H1 (cell line): ENCODE measurements around the gene PIANP. TPM values are rescaled to one million over a fixed set of nuclear protein-coding genes. Genes with fewer than 3 reads are reported as not detected.
A peak's percentile ranks its signal among the peaks of the same experiment; 100 is the strongest.

Experiments
- CTCF ChIA-PET: fragments of 300-600 bp; sonication (Branson Sonifier 250); formaldehyde crosslinking; loops from one replicate; lab custom pipeline; 2021; ENCODE audit not compliant: partially characterized antibody; lab: Charles Lee
- POLR2A ChIA-PET: fragments of 300-600 bp; sonication (Branson Sonifier 250); formaldehyde crosslinking; loops from one replicate; lab custom pipeline; 2021; ENCODE audit warnings: inconsistent platforms; ENCODE audit not compliant: partially characterized antibody; lab: Charles Lee
- DNase-seq, 2 experiments: peaks; one replicate each; pipeline versions ENCODE4 v3.0.0 to v3.0.0-alpha.2; 2010 to 2022; ENCODE audit warnings: low spot score in 2 of 2, low read depth in 1 of 2, mixed read lengths in 1 of 2
- FAIRE-seq: peaks from 2 replicates; lab custom pipeline; 2011; peaks lifted over from hg19 to GRCh38; lab: Jason Lieb, UNC
- H2AFZ ChIP-seq: 2 replicates; pipeline ENCODE4 v1.8.1; 2012; ENCODE audit warnings: low read length, inconsistent platforms
- H2AK5ac ChIP-seq: 2 replicates; pipeline ENCODE4 v1.6.1; 2013; ENCODE audit warnings: low read depth, low read length
- H2BK120ac ChIP-seq: replicated peaks from 2 replicates; pipeline ENCODE3; 2013; ENCODE audit warnings: low read depth, low read length, inconsistent platforms
- H2BK12ac ChIP-seq: 2 replicates; pipeline ENCODE4 v1.6.1; 2013; ENCODE audit warnings: low read depth, low read length
- H2BK15ac ChIP-seq: 2 replicates; pipeline ENCODE4 v1.6.1; 2013; ENCODE audit warnings: low read length
- H2BK20ac ChIP-seq: 2 replicates; pipeline ENCODE4 v1.6.1; 2013; ENCODE audit warnings: low read length
- H2BK5ac ChIP-seq: 2 replicates; pipeline ENCODE4 v1.6.1; 2013; ENCODE audit warnings: low read depth, low read length
- H3K14ac ChIP-seq: 2 replicates; pipeline ENCODE4 v1.6.1; 2013; ENCODE audit warnings: inconsistent platforms; ENCODE audit not compliant: insufficient read length
- H3K18ac ChIP-seq: 2 replicates; pipeline ENCODE4 v1.6.1; 2013; ENCODE audit warnings: low read length; ENCODE audit errors: extremely low read depth
- H3K23ac ChIP-seq: 2 replicates; pipeline ENCODE4 v1.6.1; 2013; ENCODE audit warnings: inconsistent platforms; ENCODE audit not compliant: insufficient read length
- H3K23me2 ChIP-seq: 2 replicates; pipeline ENCODE4 v1.6.1; 2013; ENCODE audit warnings: low read depth, low read length
- H3K27ac ChIP-seq: 2 replicates; pipeline ENCODE4 v1.6.1; 2011; ENCODE audit warnings: low read depth, low read length, inconsistent platforms
- H3K27me3 ChIP-seq, 4 experiments: replicated peaks in 1 of 4; 1 replicate in 1 of 4; 2 replicates in 3 of 4; pipeline versions ENCODE4 v1.6.1 to v1.8.1; 2011 to 2013; ENCODE audit warnings: low read length in 3 of 4, mild to moderate bottlenecking in 3 of 4, inconsistent platforms in 2 of 4, mixed read lengths in 2 of 4, moderate library complexity in 1 of 4; ENCODE audit not compliant: control insufficient read depth in 3 of 4, insufficient read depth in 3 of 4; ENCODE audit errors: extremely low read depth in 1 of 4
- H3K36me3 ChIP-seq, 4 experiments: 2 replicates each; pipeline versions ENCODE4 v1.6.1 to v1.8.1; 2011 to 2013; ENCODE audit warnings: mild to moderate bottlenecking in 4 of 4, low read length in 3 of 4, moderate library complexity in 2 of 4, control low read depth in 1 of 4, inconsistent platforms in 1 of 4; ENCODE audit not compliant: insufficient read depth in 4 of 4, control insufficient read depth in 2 of 4
- H3K4ac ChIP-seq: replicated peaks from 2 replicates; pipeline ENCODE3; 2013; ENCODE audit warnings: low read length, low read depth, mixed read lengths, inconsistent platforms; ENCODE audit not compliant: insufficient read length
- H3K4me1 ChIP-seq, 4 experiments: replicated peaks in 1 of 4; 1 replicate in 1 of 4; 2 replicates in 3 of 4; pipeline versions ENCODE4 v1.6.1 to v1.8.1; 2011 to 2013; ENCODE audit warnings: low read length in 3 of 4, inconsistent platforms in 2 of 4, mixed read lengths in 1 of 4; ENCODE audit not compliant: insufficient read depth in 4 of 4, control insufficient read depth in 3 of 4
- H3K4me2 ChIP-seq, 2 experiments: 2 replicates each; pipeline versions ENCODE4 v1.6.1 to v1.8.1; 2011 to 2013; ENCODE audit warnings: low read depth in 2 of 2, low read length in 2 of 2, control low read depth in 1 of 2, inconsistent platforms in 1 of 2, mild to moderate bottlenecking in 1 of 2; ENCODE audit not compliant: insufficient read depth in 1 of 2
- H3K4me3 ChIP-seq, 4 experiments: fragments of 200-600, 300-600 bp in 1 of 4; sonication (generic), shearing (Covaris generic), sonication (Bioruptor Twin) in 1 of 4; 2 replicates each; pipeline versions ENCODE4 v1.5.1 to v1.8.1; 2011 to 2016; ENCODE audit warnings: low read length in 4 of 4, low read depth in 3 of 4, control low read depth in 2 of 4, inconsistent platforms in 2 of 4, mild to moderate bottlenecking in 2 of 4, mixed read lengths in 1 of 4, moderate library complexity in 1 of 4; ENCODE audit not compliant: insufficient read depth in 2 of 4; ENCODE audit errors: extremely low read depth in 1 of 4
- H3K56ac ChIP-seq: replicated peaks from 2 replicates; pipeline ENCODE3; 2013; ENCODE audit warnings: low read depth, mild to moderate bottlenecking, mixed read lengths, low read length, inconsistent platforms; ENCODE audit not compliant: insufficient read length
- H3K79me1 ChIP-seq: 2 replicates; pipeline ENCODE4 v1.6.1; 2013; ENCODE audit warnings: low read depth, low read length, control low read depth
- H3K79me2 ChIP-seq, 2 experiments: 2 replicates each; pipeline versions ENCODE4 v1.6.1 to v1.8.1; 2012 to 2013; ENCODE audit warnings: low read length in 2 of 2, mild to moderate bottlenecking in 2 of 2, inconsistent platforms in 1 of 2; ENCODE audit not compliant: insufficient read depth in 2 of 2, control insufficient read depth in 1 of 2
- H3K9ac ChIP-seq, 4 experiments: replicated peaks in 1 of 4; 1 replicate in 1 of 4; 2 replicates in 3 of 4; pipeline versions ENCODE4 v1.6.1 to v1.8.1; 2011 to 2013; ENCODE audit warnings: low read depth in 3 of 4, low read length in 3 of 4, control low read depth in 2 of 4, mild to moderate bottlenecking in 2 of 4, moderate library complexity in 2 of 4, inconsistent platforms in 1 of 4; ENCODE audit errors: extremely low read depth in 1 of 4
- H3K9me3 ChIP-seq, 2 experiments: 2 replicates each; pipeline versions ENCODE4 v1.6.1 to v1.8.1; 2012 to 2013; ENCODE audit warnings: mild to moderate bottlenecking in 2 of 2, moderate library complexity in 2 of 2, control low read depth in 1 of 2, inconsistent platforms in 1 of 2, low read depth in 1 of 2, low read length in 1 of 2, mixed read lengths in 1 of 2; ENCODE audit not compliant: insufficient read depth in 2 of 2
- H4K20me1 ChIP-seq, 2 experiments: replicated peaks in 1 of 2; 2 replicates each; pipeline versions ENCODE3 to v1.8.1; 2011 to 2013; ENCODE audit warnings: inconsistent platforms in 2 of 2, low read length in 2 of 2, mild to moderate bottlenecking in 1 of 2; ENCODE audit not compliant: insufficient read depth in 2 of 2, control insufficient read depth in 1 of 2
- H4K5ac ChIP-seq: 2 replicates; pipeline ENCODE4 v1.6.1; 2013; ENCODE audit warnings: low read length, low read depth, mixed read lengths, inconsistent platforms; ENCODE audit not compliant: insufficient read length
- H4K8ac ChIP-seq: 2 replicates; pipeline ENCODE4 v1.8.0; 2013; ENCODE audit warnings: mild to moderate bottlenecking, moderate library complexity, low read length, inconsistent platforms; ENCODE audit not compliant: insufficient read depth; ENCODE audit errors: extremely low read depth
- H4K91ac ChIP-seq: replicated peaks from 2 replicates; pipeline ENCODE3; 2013; ENCODE audit warnings: low read length, mixed read lengths, inconsistent platforms; ENCODE audit not compliant: insufficient read length
- NRF1 ChIP-seq: IDR thresholded peaks from 2 replicates; pipeline ENCODE4 v1.6.1; 2011; ENCODE audit warnings: mild to moderate bottlenecking, low read depth, low read length, improper control_type of control experiment
- RAD21 ChIP-seq, 2 experiments: IDR thresholded peaks in 1 of 2; conservative IDR thresholded peaks in 1 of 2; 2 replicates each; pipeline ENCODE4 v1.6.1; 2011; ENCODE audit warnings: low read depth in 2 of 2, low read length in 2 of 2, improper control_type of control experiment in 1 of 2, inconsistent platforms in 1 of 2, mild to moderate bottlenecking in 1 of 2, moderate library complexity in 1 of 2
- TEAD4 ChIP-seq: IDR thresholded peaks from 2 replicates; pipeline ENCODE4 v1.6.1; 2012; ENCODE audit warnings: low read depth, low read length, inconsistent platforms, mixed read lengths
- YY1 ChIP-seq: IDR thresholded peaks from 2 replicates; pipeline ENCODE4 v1.6.1; 2011; ENCODE audit warnings: low read depth, mild to moderate bottlenecking, low read length
- WGBS, 2 experiments: shearing (Covaris generic) in 1 of 2; methylation state at CpG; one replicate each; pipeline versions ENCODE4 v1.1.6 to v1.1.7; 2013 to 2015; ENCODE audit warnings: low lambda C conversion rate in 2 of 2, mixed read lengths in 2 of 2, inconsistent platforms in 1 of 2, low coverage in 1 of 2, missing lambda C conversion rate in 1 of 2; ENCODE audit not compliant: insufficient replicate concordance in 2 of 2, insufficient coverage in 1 of 2, insufficient read length in 1 of 2; ENCODE audit errors: extremely low coverage in 1 of 2, missing lambda C conversion rate in 1 of 2; 5-methylcytosine and 5-hydroxymethylcytosine counted together
- polyA plus RNA-seq, 7 experiments: library from polyadenylated mRNA; depleted of rRNA in 3 of 7; stranded (reverse) in 5 of 7; unstranded in 2 of 7; fragments of >200 nt in 5 of 7; fragments of 200-250 nt in 2 of 7; gene quantifications; 1 replicate in 5 of 7; 2 replicates in 1 of 7; 4 replicates in 1 of 7; pipeline versions ENCODE4 v1.2.1 to v1.2.3, GENCODE V29; 2011 to 2013; ENCODE audit warnings: missing spikeins in 2 of 7, mixed read lengths in 2 of 7
- total RNA-seq: library from RNA; stranded (reverse); fragmentation: NEBNext Ultra II Directional; extraction: Animal tissue kit (Norgen Biotek cat#: 25700); gene quantifications from 2 replicates; pipeline ENCODE4 v1.2.1, GENCODE V29; 2021
- TF ChIP-seq, protein P1 (sequence below), 3 experiments: IDR thresholded peaks; 1 replicate in 2 of 3; 2 replicates in 1 of 3; pipeline versions ENCODE4 v1.5.1 to v1.6.1; 2011; ENCODE audit warnings: low read length in 3 of 3, mild to moderate bottlenecking in 3 of 3, inconsistent platforms in 2 of 3, low read depth in 1 of 3, moderate library complexity in 1 of 3; ENCODE audit not compliant: insufficient read depth in 1 of 3; ENCODE audit errors: control extremely low read depth in 1 of 3

Gene PIANP
- total and polyA plus RNA-seq, 2 of the 8 experiments (the other 6 are each of a cell fraction or from before 2014, with no cell fraction given): 6.3 to 9.8 TPM

GRCh38 chr12:6697584-6698351 is 2.8 kb downstream of the PIANP start:
- Histone ChIP-seq H2BK120ac (no peak overlapping the region), H3K14ac (no peak overlapping the region), H3K56ac (no peak overlapping the region), H3K4me3 (peak overlapping the region in 1 of 4 experiments; percentile 7; a peak in 2 of 8 replicates), H3K23ac (no peak overlapping the region), H3K27ac (no peak overlapping the region), H3K23me2 (peaks cover 16% of the 10 kb centered on the region), H3K4me2 (no peak overlapping the region), H3K79me1 (no peaks in the 10 kb centered on the region; the same call in 1 of the 2 replicates), H2BK20ac (no peak overlapping the region), H2BK5ac (no peak overlapping the region), H3K4ac (no peak overlapping the region), H4K8ac (no peak overlapping the region), H3K79me2 (no peaks in the 10 kb centered on the region), H4K20me1 (no peaks in the 10 kb centered on the region), H4K5ac (no peak overlapping the region), H4K91ac (no peak overlapping the region), H3K4me1 (peaks cover 0 to 7% (median 4%) of the 10 kb centered on the region in 4 experiments; a peak in 3 of 7 replicates), H3K9me3 (no peaks in the 10 kb centered on the region), H2AK5ac (no peak overlapping the region), H2BK15ac (no peak overlapping the region), H2BK12ac (no peak overlapping the region), H3K9ac (no peak overlapping the region), H3K36me3 (peaks cover 0 to 3% (median 1%) of the 10 kb centered on the region in 4 experiments; a peak in 1 of 8 replicates), H2AFZ (no peak overlapping the region), H3K18ac (no peak overlapping the region), H3K27me3 (peaks cover 0 to 16% (median 14%) of the 10 kb centered on the region in 4 experiments; a peak in 6 of 7 replicates)
- 87% methylated on average over 13 of the region's 17 CpGs; no CpG with 5 or more reads in 1 of the 2 experiments for WGBS, 2 experiments
- ChIA-PET POLR2A (interaction anchor here (0.6 to 3.1 kb wide), 8 partner anchors 9 to 164 kb away, joined by 3 to 32 read pairs (median 4); partner anchors contain the start of genes CDCA3, COPS7A, GAPDH and USP5), CTCF (interaction anchor here (0.6 to 4.5 kb wide), 28 partner anchors 8 to 190 kb away, joined by 3 to 39 read pairs (median 4); partner anchors contain the start of genes ACRBP, COPS7A and ZNF384)
- TF ChIP-seq TEAD4: peak; percentile 55; the same call in 1 of the 2 replicates
- peak; percentile 80 to 87 for TF ChIP-seq RAD21 (IDR thresholded peaks at IDR 0.05 in 1 of 2, conservative IDR thresholded peaks at IDR 0.05 in 1 of 2; ENCODE audit: low read depth in 2 of 2, low read length in 2 of 2)
- TF ChIP-seq, protein P1, sequence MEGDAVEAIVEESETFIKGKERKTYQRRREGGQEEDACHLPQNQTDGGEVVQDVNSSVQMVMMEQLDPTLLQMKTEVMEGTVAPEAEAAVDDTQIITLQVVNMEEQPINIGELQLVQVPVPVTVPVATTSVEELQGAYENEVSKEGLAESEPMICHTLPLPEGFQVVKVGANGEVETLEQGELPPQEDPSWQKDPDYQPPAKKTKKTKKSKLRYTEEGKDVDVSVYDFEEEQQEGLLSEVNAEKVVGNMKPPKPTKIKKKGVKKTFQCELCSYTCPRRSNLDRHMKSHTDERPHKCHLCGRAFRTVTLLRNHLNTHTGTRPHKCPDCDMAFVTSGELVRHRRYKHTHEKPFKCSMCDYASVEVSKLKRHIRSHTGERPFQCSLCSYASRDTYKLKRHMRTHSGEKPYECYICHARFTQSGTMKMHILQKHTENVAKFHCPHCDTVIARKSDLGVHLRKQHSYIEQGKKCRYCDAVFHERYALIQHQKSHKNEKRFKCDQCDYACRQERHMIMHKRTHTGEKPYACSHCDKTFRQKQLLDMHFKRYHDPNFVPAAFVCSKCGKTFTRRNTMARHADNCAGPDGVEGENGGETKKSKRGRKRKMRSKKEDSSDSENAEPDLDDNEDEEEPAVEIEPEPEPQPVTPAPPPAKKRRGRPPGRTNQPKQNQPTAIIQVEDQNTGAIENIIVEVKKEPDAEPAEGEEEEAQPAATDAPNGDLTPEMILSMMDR (IDR thresholded peaks at IDR 0.05; ENCODE audit: control extremely low read depth in 1 of 3, insufficient read depth in 1 of 3, low read depth in 1 of 3, low read length in 3 of 3): peak; percentile 65 to 85 (median 77)
- no peak for TF ChIP-seq NRF1
- TF ChIP-seq YY1: peak; percentile 82
- FAIRE-seq: no peak
- peak in 1 of 2 experiments; percentile 60 for DNase-seq
